Left hindlimb (tissue), 1 donor: ENCODE measurements around the gene NNMT.

Source experiments
- DNase-seq: peaks from one replicate; pipeline ENCODE4 v3.0.0-alpha.2; 2018

Gene NNMT

DNA sequence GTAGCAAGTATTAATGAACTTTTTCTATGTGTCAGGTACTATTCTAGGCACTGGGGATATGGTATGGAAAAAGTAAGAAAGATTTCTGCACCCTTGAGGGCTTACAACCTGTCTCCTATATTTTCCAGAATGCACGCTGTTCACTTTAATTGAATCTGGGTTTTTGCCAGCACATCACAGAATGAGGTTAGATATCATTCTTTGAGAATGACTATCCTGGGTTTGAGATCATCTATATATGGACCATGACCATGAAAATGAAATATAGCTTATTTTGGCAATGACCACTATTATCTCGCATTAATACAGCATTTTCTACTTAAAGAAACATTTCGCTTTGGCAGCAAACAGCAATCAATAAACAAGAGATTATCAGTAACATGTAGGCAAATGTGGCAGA lies 57.2 kb downstream of the NNMT start:
- no peak for DNase-seq

DNA sequence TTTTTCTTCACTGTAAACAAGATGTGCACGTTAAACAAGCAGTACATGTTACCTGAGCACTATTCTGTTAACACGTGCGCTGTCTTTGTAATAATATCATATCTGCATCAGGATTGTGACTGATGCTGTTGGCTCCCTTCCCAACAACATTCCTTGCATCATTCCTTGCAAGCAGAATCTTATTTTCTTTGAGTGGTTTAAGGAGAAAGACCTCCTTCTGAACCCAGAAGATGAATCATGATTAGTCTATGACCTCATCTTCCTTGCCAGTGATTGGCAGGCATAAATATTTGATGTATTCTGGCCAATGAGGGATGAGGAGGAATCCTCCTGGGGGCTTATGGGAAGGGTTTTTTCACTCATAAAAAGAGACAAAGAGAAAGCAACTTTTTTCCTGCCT lies 57.9 kb downstream of the NNMT start:
- DNase-seq, result no peak

- DNase-seq, result no peak
Observed at GRCh38 chr11:114358716-114359115, 62.5 kb downstream of the NNMT start.

GRCh38 chr11:114359342-114359741 lies 63.1 kb downstream of the NNMT start:
- DNase-seq, result no peak

DNA sequence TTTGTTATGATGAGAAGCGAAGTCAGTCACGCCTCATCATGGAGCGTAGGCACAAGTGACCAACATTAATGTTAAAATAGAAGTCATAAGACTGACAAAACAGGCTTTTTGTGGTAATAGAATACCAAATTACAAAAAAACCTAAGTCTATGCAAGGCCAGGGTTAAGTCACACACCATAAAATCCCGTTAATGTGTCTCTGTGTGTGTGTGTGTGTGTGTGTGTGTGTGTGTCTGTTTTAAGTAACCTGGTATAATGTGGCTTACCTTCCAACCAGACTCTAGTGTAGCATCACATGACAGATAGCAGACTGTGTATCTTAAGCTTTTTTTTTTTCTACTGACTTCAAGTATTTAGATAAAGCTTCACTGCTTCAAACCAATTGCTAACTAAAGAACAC lies 66.1 kb downstream of the NNMT start:
- DNase-seq, result no peak

- no peak for DNase-seq
Observed at GRCh38 chr11:114362958-114363357, 66.8 kb downstream of the NNMT start.
